LNCaP clone FGC (cell line): ENCODE results near the gene VEGFC.
A peak's percentile ranks its signal among the peaks of the same experiment; 100 is the strongest.

Experiments used
- DNase-seq: peaks from one replicate; pipeline ENCODE4 v3.0.0-alpha.2; 2011; ENCODE audit warnings: low read depth
- H3K4me3 ChIP-seq: 2 replicates; pipeline ENCODE4 v1.5.1; 2011; ENCODE audit warnings: mild to moderate bottlenecking, low read depth, low read length, control low read depth
- TF ChIP-seq, protein P1 (sequence below): IDR thresholded peaks from 2 replicates; pipeline ENCODE4 v1.5.1; 2012; ENCODE audit warnings: mild to moderate bottlenecking; ENCODE audit not compliant: control insufficient read depth, insufficient read depth; ENCODE audit errors: extremely low read depth

VEGFC gene

DNA sequence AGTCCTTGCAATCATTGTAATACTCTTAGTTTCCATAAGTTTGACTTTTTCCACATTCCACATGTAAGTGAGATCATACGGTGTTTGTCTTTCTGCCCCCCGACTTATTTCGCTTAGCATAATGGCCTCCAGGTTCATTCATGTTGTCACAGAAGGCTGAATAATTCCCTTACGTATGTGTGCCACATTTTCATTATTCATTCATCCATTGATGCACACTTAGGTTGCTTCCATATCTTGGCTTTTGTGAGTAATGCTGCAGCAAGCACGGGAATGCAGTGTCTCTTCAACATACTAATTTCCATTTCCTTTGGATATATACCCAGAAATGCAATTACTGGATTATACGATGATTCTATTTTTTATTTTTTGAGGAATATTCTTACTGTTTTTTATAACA lies 22.0 kb upstream of the VEGFC start:
- TF ChIP-seq, protein P1, sequence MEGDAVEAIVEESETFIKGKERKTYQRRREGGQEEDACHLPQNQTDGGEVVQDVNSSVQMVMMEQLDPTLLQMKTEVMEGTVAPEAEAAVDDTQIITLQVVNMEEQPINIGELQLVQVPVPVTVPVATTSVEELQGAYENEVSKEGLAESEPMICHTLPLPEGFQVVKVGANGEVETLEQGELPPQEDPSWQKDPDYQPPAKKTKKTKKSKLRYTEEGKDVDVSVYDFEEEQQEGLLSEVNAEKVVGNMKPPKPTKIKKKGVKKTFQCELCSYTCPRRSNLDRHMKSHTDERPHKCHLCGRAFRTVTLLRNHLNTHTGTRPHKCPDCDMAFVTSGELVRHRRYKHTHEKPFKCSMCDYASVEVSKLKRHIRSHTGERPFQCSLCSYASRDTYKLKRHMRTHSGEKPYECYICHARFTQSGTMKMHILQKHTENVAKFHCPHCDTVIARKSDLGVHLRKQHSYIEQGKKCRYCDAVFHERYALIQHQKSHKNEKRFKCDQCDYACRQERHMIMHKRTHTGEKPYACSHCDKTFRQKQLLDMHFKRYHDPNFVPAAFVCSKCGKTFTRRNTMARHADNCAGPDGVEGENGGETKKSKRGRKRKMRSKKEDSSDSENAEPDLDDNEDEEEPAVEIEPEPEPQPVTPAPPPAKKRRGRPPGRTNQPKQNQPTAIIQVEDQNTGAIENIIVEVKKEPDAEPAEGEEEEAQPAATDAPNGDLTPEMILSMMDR = no peak
- DNase-seq = no peak

DNA sequence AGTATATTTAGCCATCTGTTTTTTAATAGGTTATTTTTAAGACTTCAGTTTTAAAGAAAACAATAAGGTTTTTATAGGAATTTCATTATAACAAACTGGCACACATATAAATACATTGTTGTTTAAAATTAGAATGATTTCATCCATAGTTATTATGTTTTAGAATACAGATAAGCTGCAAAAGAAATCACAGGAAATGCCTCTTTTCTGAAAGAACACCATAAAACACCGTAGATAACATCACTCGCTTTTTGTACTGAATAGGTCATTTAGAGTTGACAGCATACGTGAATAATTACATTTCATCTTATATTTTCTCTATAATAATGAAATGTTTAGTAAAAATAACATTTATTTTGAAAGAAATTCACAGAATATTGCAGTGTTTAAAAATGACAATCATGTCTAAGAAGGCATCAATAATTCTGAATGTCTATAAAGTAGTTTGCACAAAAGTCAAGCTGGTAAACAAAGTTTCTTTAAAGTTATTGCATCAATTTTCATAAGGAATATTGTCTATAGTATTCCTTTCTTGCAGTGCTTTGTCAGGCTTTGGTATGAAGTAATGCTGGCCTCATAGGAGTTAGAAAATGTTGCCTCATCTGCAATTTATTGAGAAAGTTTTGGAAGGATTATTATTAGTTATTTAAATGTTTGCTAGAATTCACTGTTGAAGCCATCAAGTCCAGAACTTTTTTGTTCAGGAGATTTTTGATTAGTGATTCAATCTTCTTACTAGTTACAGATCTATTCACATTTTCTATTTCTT lies 17.9 kb upstream of the VEGFC start:
- H3K4me3 ChIP-seq = no peak overlapping the region
- no peak for DNase-seq
- TF ChIP-seq, protein P1 = no peak

More for the DNA sequence above, 22.0 kb upstream of the VEGFC start:
- no peak overlapping the region for H3K4me3 ChIP-seq

DNA sequence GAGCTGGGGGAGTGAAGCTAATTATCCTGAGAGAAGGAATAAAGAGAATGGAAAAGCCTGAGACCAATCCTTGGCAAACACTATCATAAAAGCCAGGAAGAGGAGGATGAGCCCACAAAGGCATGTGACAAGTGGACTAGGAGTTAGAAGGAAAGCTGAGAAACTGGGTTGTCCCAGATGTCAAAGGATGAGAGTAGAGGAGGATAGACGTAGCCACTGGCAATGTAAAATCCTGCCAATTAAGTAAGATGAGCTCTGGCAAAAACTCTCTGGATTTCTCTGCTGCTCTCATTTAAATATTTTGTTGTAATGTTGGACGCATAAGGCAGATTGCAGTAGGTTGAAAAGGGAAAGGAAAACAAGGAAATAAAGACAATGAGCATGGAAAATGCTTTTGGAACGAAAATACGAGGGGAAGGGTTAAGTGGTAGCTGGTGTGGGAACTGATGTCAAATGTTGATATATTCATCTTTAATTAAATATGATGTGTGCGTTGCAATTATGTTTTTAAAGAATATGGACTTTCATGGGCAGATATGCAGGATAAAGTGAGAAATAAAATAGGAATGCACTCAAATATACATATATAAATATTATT lies 14.2 kb upstream of the VEGFC start:
- no peak for DNase-seq
- TF ChIP-seq, protein P1 = no peak
- no peak overlapping the region for H3K4me3 ChIP-seq

DNA sequence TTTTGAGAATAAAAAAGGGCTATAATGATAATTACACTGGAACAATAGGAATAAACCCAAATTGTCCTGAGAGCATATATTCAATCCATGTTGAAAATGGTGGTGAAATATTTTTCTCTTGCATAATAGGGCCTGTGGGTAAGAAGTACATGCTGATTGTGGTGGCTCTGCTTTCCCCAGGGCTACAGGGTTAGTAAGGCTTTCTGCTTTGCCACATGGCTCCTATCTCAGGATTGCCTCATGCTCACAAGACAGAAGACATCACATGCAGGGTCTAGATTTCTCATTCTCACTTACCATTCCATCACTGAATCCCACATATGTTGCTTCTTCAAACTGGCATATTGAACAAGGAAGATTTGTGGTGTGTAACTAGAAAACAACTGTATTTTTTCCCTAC lies 12.4 kb upstream of the VEGFC start:
- DNase-seq = no peak

DNA sequence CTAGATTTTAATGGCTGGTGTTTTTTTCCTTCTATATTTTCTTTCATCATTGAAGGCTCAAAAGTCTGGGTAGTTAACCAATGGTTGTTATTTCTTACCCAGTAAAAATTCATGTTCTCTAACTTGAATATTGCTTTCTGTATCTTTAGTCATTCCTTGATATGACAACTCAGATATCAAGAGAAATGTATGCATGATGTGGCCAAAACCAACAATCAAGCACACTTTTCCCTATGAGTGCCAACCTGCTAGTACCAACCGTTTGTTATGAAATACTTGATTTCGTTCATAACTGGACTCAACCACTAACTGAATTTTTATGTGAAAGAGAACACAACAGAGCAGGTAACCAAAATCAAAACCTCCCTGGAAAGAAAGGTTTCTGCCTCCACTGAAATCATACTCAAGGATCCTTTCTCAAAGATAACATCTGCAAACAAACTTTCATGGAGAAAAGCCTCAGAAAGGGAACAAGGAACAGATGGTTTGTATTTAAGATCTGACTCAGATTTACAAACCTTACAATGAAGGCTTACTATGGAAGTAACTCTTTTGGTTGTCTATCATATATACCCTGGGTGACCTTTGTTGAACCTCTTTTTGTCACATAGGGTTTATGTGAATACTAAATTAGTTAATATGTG lies 8.3 kb upstream of the VEGFC start:
- TF ChIP-seq, protein P1 = no peak
- peak; percentile 67 for DNase-seq
- H3K4me3 ChIP-seq = no peak overlapping the region

More for the DNA sequence above, 12.4 kb upstream of the VEGFC start:
- TF ChIP-seq, protein P1 = no peak
- H3K4me3 ChIP-seq = no peak overlapping the region

DNA sequence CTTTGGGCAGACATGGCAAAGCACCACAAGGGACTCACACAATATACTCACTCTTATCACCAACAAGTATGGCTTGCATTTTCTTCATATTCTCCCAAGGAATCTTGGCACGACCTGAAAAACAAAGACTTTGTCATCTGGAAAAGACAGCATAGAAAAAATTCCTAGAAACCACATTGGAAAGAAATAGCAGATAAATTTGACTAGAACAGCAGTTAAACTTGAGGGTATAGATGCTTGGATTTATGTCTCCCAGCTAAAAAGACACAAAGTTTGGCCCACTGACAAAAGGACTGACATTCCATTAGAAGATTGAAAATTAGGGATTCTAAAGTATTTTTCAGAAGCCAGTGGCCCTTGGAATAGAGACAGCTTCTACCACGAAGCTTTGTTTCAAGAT lies 6.9 kb upstream of the VEGFC start:
- H3K4me3 ChIP-seq = no peak overlapping the region
- TF ChIP-seq, protein P1 = no peak
- no peak for DNase-seq
